Measurements from ENCODE around the gene UCKL1.

Gene UCKL1

GRCh38 chr20:63915471-63915870 lies 40.7 kb downstream of the UCKL1 start:
- no peaks in the 10 kb centered on the region for H3K27me3 ChIP-seq (replicated peaks; ENCODE audit: control insufficient read depth, insufficient read depth, low read length)
- TF ChIP-seq CTCF (IDR thresholded peaks at IDR 0.05; ENCODE audit: insufficient read depth, low read length, poor library complexity, severe bottlenecking): no peak
- no peak overlapping the region for H3K4me3 ChIP-seq (replicated peaks; ENCODE audit: low read depth, low read length)
- peaks cover 7% of the 10 kb centered on the region for H3K36me3 ChIP-seq (ENCODE audit: control insufficient read depth, insufficient read depth, low read length)
- DNase-seq (ENCODE audit: extremely low read depth, insufficient read length): no peak

DNA sequence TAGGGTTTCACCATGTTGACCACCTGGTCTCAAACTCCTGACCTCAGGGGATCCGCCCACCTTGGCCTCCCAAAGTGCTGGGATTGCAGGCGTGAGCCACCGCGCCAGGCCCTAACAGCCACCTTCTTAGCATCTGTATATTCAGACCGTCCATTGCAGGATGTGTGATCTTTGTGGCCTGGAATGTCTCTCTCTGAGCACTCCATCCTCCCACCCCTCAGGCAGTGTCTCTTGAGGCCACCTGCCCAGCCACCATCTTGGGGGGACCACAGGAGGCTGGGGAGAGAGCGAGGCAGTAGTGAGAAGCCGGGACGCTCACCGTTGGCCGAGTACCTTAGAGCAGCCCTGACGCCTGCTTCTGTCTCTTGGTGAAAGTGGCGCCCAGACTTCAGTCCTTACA lies 42.4 kb downstream of the UCKL1 start:
- no peak for DNase-seq (ENCODE audit: extremely low read depth, insufficient read length)
- TF ChIP-seq CTCF (IDR thresholded peaks at IDR 0.05; ENCODE audit: insufficient read depth, low read length, poor library complexity, severe bottlenecking): no peak
- H3K36me3 ChIP-seq (ENCODE audit: control insufficient read depth, insufficient read depth, low read length): peaks cover 3% of the 10 kb centered on the region
- no peak overlapping the region for H3K4me3 ChIP-seq (replicated peaks; ENCODE audit: low read depth, low read length)
- no peaks in the 10 kb centered on the region for H3K27me3 ChIP-seq (replicated peaks; ENCODE audit: control insufficient read depth, insufficient read depth, low read length)

DNA sequence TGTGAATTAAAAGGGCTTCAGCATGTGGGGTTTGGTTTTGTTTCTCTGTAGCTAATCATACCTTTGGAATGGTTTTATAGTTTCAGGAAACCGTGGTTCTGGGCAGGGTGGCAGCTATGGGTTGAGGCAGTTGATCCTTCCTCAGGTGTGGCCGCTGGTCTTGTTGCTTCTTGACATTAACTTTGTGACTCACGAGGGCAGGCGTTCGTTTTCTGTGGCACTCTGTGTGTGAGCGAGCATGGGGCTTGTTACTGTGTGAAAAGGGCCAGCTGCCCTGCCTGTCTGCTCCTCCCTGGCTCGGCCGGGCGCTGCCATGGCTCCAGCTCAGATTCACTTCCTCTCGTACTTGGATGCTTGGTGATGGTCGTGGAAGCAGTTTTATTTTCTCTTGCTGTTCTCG lies 45.0 kb downstream of the UCKL1 start:
- no peak for TF ChIP-seq CTCF (IDR thresholded peaks at IDR 0.05; ENCODE audit: insufficient read depth, low read length, poor library complexity, severe bottlenecking)
- H3K4me3 ChIP-seq (replicated peaks; ENCODE audit: low read depth, low read length): no peak overlapping the region
- peaks cover 3% of the 10 kb centered on the region for H3K36me3 ChIP-seq (ENCODE audit: control insufficient read depth, insufficient read depth, low read length)
- DNase-seq (ENCODE audit: extremely low read depth, insufficient read length): no peak
- no peaks in the 10 kb centered on the region for H3K27me3 ChIP-seq (replicated peaks; ENCODE audit: control insufficient read depth, insufficient read depth, low read length)

DNA sequence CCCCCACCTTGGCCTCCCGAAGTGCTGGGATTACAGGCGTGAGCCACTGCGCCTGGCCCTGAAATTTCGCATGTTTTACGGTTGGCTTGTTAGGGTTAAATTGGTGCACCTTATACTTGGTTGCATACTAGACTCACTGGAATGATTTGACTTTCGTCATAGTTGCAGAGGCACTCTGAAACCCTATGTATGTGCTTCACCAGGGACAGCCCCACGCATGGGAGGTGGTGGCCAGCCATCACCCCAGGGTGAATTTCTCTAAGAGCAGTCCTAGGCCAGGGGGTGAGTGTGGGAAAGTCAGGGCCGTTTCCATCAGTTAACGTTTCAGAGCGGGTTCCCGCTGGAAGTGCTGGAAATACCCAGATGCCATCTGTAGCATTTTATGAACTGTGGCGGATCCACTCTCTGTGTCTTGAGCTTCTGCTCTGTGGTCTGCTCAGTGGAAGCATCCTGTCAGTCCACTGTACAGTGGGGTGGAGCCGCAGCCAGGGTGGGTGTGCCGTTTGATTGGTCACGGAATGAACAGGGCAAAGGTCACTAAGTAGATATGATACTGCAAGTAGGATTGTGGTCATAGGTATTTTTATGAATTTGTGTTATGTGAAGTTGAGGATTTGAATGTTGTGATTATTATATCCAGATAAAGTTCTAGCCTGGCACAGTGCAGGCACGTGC lies 48.1 kb downstream of the UCKL1 start:
- Histone ChIP-seq H3K4me3 (replicated peaks; ENCODE audit: low read depth, low read length) (no peak overlapping the region), H3K27me3 (replicated peaks; ENCODE audit: control insufficient read depth, insufficient read depth, low read length) (no peaks in the 10 kb centered on the region), H3K36me3 (ENCODE audit: control insufficient read depth, insufficient read depth, low read length) (peaks cover 1% of the 10 kb centered on the region)
- no peak for TF ChIP-seq CTCF (IDR thresholded peaks at IDR 0.05; ENCODE audit: insufficient read depth, low read length, poor library complexity, severe bottlenecking)
- DNase-seq (ENCODE audit: extremely low read depth, insufficient read length): no peak

DNA sequence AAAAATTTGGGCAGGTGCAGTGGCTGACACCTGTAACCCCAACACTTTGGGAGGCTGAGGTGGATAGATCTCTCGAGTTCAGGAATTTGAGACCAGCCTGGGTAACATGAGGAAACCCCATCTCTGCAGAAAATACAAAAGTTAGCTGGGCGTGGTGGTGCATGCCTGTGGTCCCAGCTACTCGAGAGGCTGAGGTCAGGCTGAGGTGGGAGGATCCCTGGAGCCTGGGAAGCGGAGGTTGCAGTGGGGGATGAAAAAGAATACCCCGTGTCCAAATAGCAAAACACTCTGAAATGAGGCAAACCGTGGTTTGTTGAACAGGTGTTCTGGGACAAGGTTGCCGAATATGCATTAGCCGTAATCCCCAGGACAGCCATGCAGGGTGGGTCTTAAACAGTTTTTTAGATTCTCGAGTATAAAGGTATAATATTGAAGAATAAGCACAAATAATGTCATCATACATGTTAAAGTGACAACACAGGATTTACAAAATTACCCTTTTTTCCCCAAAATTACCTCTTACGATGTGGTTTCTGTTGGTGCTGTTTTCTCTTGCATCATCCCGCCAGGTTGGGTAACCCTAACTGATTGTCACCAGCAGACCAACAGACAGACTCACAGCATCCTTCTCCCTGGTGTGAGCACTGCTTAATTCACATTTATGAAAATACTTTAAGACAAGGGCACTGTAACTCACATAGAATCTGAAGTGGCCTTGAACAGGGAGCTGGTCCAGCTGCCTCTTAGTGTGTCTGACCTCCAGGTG lies 52.2 kb downstream of the UCKL1 start:
- DNase-seq (ENCODE audit: extremely low read depth, insufficient read length): no peak
- no peak overlapping the region for H3K4me3 ChIP-seq (replicated peaks; ENCODE audit: low read depth, low read length)
- no peak for TF ChIP-seq CTCF (IDR thresholded peaks at IDR 0.05; ENCODE audit: insufficient read depth, low read length, poor library complexity, severe bottlenecking)
- peaks cover 4% of the 10 kb centered on the region for H3K36me3 ChIP-seq (ENCODE audit: control insufficient read depth, insufficient read depth, low read length)
- H3K27me3 ChIP-seq (replicated peaks; ENCODE audit: control insufficient read depth, insufficient read depth, low read length): no peaks in the 10 kb centered on the region

Measured in GM06990 (cell line).